ENCODE data around the gene DCLRE1A.

- no peak for TF ChIP-seq POLR2AphosphoS5 (IDR thresholded peaks at IDR 0.05; ENCODE audit: low read depth, low read length)
- TF ChIP-seq POLR2A (IDR thresholded peaks at IDR 0.05; ENCODE audit: low read depth, low read length): no peak
These were observed 65.2 kb downstream of the DCLRE1A start for GRCh38 chr10:113788604-113789083.

All from GM12892 (cell line).